GM18526 (cell line): ENCODE data around the gene POC1B.

Source experiments
- POLR2A ChIP-seq: IDR thresholded peaks from 3 replicates; pipeline ENCODE4 v1.6.1; 2011; ENCODE audit not compliant: insufficient read length; ENCODE audit errors: extremely low read depth

The POC1B gene

GRCh38 chr12:89379148-89379838, 146.6 kb downstream of the POC1B start:
- TF ChIP-seq POLR2A, result no peak

GRCh38 chr12:89376844-89377243, 149.0 kb downstream of the POC1B start:
- TF ChIP-seq POLR2A, result no peak

GRCh38 chr12:89376202-89376529, 149.7 kb downstream of the POC1B start:
- TF ChIP-seq POLR2A, result no peak

DNA sequence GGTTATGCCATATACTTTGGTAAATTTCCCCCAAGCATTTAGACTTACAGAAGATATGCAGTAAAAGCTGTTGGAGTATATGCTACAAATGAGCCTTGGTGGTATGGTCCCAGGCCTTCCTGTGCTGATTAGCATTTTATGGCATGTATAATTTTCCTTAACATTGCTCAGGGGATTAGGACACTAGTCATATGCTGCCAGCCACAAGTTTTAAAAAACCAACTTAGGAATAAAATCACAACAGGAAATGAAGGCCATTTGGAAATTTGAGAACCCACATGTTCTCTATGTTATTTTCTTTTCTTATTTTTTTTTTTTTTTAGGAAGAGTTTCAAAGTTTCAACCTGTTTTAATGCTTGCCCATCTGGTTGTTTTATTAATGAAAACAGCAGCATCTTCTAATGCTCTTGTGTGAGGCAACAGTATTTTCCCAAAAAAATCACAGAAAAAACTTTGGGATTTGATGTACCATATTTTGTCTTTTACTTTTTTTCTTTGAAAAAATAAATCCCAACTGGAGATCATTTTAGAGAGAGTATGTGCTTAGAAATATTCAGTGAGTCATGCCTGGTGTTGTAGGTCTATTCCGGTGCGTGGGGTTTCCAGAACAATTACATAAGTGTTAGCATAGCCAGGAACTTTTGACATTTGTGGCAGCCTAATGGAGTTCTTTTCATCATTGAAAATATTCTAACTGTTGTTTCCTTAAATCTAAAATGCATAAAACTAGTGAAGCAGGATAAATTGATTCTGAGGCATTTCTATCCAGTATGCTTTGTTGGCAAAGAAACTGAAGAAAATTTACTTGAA, 151.9 kb downstream of the POC1B start:
- TF ChIP-seq POLR2A, result no peak

DNA sequence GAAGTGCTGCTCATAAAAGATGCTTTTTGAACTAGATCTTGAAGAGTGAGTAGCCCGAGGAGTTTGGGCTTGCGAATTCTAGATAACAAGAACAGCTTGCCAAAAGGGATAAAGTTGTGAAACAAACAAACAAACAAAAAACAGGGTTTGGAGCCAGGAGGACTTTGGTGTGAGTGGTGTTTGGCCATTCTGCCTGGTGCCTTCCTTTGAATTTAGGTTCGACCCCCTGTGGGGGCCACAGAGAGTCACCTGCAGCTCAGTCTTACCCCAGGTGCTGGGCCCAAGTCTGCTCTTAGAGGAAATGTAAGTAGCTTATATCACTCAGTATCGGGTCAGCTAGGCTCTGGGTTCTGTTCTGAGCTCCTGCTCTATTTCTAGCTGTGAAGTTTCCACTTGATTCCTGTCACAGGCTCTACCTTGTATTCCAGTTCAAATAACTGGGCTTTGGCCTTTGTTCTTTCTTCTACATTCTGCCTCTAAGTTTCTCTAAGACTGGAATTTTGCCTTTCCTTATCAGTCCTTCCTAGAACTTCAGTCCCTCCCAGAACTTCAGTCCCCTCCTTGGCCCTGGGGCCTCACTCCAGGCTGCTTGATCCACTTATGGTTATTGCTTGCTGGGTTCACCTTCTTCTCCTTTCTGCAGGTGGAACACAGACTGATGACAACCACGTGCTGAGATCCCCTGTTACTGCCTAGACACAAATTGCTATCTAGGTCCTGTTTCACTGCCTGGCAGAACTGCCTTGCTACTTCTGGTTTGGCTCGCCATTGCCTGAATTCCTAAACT, 153.1 kb downstream of the POC1B start:
- TF ChIP-seq POLR2A, result no peak

GRCh38 chr12:89370850-89371249, 155.0 kb downstream of the POC1B start:
- TF ChIP-seq POLR2A, result no peak

- TF ChIP-seq POLR2A, result no peak
Observed at GRCh38 chr12:89370421-89370831, 155.4 kb downstream of the POC1B start.
